ENCODE data around the gene IFT43.

The IFT43 gene

DNA sequence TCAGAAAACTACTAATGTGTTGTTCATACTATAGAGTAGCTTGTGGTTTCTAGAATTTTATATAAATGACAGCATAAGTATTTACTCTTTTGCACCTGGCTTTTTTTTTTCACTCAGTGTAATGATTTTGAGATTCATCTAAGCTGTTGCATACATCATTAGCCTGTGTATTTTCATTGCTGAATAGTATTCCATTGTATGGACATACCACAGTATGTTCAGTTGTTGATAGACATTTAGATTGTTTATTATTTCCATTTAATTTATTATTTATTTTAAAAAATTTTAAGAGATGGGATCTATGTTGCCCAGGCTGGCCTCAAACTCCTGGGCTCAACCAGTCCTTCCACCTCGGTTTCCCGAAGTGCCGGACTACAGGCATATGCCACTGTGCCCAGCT lies 80.0 kb downstream of the IFT43 start:
- in situ Hi-C loops (cut with HindIII; ENCODE audit: low sequenced_read_pairs), result loop anchor here (10.0 to 25.0 kb wide), 2 partner anchors 189 to 297 kb away; no protein-coding TSS in a partner anchor

GRCh38 chr14:76067536-76067935 lies 82.0 kb downstream of the IFT43 start:
- in situ Hi-C loops (cut with HindIII; ENCODE audit: low sequenced_read_pairs), result loop anchor here (10.0 to 25.0 kb wide), 2 partner anchors 187 to 295 kb away; no protein-coding TSS in a partner anchor

DNA sequence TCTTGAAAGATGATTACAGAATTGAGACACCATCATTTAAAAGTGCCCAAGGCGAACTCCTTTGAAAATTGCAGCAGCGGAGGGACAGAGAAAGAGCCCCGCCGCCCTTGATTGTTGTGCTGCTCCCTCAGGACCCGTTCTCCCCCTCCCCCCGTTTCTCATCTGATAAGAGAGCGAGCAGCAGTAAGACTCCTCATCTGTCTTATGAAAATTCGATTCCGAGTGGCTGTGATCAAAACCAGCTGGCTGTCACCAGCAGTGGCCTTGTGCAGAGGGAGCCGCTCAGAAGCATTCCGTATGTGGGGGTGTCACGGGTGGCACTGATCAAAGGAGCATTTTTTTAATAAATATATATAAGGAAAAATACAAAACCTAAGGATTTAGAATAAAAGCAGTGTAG lies 88.2 kb downstream of the IFT43 start:
- in situ Hi-C loops (cut with HindIII; ENCODE audit: low sequenced_read_pairs), result loop anchor here (25.0 kb wide), 1 partner anchor 289 kb away; no protein-coding TSS in a partner anchor

GRCh38 chr14:76077340-76077739 lies 91.8 kb downstream of the IFT43 start:
- in situ Hi-C loops (cut with HindIII; ENCODE audit: low sequenced_read_pairs), result no loop called here

DNA sequence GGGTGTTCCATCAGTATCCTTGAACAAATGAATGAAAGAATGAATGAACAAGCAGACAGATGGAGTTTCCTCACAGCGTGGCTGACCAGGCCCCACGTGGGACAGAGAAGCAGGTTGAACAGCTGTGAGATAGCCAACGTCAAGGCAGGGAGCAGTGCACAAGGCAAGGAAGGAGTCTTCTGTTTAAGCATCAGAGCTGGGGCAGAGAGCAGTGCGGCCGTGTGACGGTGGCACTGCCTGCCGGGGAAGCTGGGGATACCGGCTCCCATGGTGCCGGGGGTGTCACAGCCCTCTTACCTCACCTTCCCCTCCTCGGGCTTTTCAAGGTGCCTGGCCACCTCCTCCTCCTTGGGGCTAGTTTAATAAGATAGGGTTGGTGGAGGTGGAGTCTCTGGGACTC lies 92.9 kb downstream of the IFT43 start:
- in situ Hi-C loops (cut with HindIII; ENCODE audit: low sequenced_read_pairs), result no loop called here

DNA sequence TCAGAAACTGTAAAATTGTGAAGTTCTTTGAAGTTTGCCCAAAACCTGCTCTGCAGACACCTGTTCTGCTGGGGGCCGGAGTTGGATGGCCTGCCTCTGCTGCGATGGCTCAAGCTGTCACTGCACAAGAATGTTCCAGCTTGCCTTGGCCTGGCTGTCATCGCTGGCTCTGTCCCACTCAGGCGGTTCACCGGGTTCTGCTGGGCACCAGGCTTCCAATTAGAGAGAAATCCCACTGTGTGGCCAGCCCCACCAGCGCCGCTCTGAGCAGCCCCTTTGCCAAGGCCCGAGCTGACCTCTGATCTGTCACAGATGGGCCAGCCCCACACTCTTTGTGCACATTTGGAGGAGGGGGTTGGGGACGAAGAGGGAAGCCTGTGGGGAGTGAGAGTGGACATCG lies 94.5 kb downstream of the IFT43 start:
- in situ Hi-C loops (cut with HindIII; ENCODE audit: low sequenced_read_pairs), result no loop called here

DNA sequence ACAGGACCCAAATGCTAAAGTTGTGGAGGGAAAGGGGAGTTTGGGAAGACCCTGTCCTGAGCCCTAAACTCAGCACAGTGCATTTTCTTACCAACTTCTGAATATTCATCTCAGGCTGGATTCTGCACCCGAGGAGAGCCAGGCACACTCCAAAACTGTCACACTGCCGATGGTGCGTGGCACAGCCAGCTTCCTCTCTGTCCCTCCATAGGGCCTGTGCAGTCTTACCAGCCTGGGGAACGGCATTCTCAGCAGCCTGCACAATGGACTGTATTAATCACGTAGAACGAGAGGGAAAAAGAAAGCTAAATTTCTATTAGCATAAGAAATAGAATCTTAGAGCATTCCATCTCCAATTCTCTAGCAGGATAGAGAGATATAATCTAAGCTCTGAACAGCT lies 94.9 kb downstream of the IFT43 start:
- in situ Hi-C loops (cut with HindIII; ENCODE audit: low sequenced_read_pairs), result no loop called here

DNA sequence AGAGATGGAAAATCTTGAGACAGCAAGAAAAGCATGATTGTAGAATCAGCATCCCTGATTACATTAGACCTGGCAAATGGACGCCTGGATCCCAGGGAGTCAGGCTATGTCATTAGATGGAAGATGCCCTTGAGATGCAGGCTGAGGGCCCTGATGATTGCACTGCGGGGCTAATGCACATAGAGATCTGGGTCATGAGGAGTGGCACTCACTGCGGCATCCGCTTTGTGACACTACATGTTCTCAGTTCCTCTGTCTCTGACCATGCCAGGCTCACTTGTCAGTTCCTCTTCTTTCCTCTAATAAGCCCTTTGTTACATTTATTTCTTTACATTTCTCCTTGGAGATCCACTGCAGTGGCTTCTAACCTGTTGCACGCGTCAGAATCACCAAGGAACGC lies 96.1 kb downstream of the IFT43 start:
- in situ Hi-C loops (cut with HindIII; ENCODE audit: low sequenced_read_pairs), result no loop called here

DNA sequence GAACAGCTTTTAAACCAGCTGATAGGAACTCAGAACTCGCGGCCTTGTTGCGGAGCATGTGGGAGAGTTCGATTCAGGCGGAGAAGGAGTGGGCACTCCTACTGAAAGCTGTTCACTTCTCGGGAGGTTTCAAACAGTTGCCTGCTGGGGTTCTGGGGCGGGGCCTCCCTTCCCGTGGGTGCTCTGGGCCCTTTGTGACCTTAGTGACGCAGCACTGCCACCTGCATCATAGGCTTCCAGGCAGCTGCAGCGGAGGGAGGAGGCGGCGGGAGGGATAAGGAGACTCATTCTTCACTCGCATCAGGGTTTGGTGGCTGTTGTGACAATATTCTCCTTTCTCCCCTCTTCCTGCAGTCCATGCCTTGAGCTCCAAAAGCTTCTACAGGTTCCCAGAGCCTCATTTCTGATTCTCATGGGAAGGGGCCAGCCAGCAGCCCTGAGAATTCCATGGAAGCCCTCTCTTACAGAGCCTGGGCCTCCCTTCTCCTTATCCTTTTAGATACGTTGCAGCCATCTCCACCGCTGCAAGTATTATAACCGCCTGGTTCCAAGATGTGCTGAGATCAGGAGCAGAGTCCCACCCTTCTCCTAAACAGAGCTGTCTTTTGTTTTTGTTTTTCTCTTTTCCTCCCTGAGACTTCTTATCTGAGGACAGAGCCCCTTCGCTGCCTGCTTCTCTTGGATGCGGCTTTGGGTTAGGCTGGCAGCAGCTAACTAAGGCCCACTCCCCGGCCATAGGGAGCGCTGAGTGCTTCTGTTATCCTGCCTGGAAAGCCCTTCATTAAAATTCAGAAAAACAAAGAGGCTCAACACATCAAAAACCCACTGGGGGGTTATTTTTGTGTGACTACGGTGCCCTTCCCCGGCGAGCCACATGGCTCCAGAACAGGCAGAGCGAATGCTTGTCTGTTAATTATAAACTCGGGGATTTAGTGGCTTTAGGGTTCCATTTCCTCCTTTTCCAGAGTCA lies 98.5 kb downstream of the IFT43 start:
- in situ Hi-C loops (cut with HindIII; ENCODE audit: low sequenced_read_pairs), result no loop called here

DNA sequence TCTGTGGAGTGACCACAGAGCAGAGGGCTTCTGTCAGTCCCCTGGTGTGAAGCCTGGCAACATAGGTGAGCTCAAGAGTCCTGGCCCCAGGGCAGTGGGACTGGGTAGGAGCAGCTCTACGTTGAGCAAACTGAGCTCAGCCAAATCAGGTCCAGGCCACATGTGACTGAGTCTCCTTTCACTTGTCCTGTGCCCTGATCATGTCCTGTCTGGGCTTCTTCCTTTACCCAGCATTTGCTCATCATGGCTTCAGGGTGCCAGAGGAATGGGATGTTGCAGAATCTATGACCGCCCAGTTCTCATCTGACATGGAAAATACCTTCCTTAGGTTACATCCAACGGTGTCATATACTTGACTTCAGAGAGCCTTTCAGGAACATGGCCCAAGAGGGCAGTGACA lies 99.8 kb downstream of the IFT43 start:
- in situ Hi-C loops (cut with HindIII; ENCODE audit: low sequenced_read_pairs), result no loop called here

- in situ Hi-C loops (cut with HindIII; ENCODE audit: low sequenced_read_pairs), result no loop called here
Observed at GRCh38 chr14:76086636-76087035, 101.1 kb downstream of the IFT43 start.

GRCh38 chr14:76088326-76088725 lies 102.8 kb downstream of the IFT43 start:
- in situ Hi-C loops (cut with HindIII; ENCODE audit: low sequenced_read_pairs), result no loop called here

DNA sequence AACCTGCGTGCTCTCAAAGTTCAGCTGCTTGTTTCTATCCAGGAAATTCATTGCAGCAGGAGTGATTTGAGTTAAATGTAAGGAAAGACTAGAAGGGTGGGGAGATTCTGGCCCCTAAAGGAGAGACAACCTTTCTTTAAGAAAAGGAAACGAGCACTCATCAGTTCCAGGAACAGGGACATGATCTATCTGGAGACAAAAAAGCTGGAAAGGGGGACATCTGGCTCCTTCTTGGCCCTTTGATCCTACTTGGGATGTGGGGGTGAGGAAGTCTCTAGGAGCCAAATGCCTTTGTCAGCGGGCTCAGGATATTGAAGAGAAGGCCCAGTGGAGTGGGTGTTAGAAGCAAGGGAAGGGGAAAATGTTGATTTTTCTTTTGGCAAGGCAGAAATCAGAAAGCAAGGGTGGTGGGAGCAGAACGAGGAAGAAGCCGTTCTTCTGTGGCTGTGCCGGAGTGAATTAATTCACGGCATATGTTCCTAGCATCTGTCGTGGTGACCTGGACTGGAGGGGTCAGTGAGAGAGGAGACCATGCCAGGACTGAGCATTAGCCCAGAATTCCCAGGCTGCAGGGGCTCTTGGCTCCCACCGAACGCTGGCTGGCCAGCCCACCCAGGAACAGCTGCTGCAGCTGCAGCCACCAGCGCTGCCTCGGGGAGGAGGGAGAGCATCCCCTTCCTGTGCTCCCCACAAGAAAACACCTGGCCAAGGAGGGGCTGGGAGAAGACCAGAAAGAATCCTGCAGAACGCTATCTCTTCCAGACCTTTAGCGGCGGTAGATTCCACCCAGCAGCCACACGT lies 103.4 kb downstream of the IFT43 start:
- in situ Hi-C loops (cut with HindIII; ENCODE audit: low sequenced_read_pairs), result no loop called here

GRCh38 chr14:76089575-76089974 lies 104.0 kb downstream of the IFT43 start:
- in situ Hi-C loops (cut with HindIII; ENCODE audit: low sequenced_read_pairs), result no loop called here

GRCh38 chr14:76090616-76091391 lies 105.2 kb downstream of the IFT43 start:
- in situ Hi-C loops (cut with HindIII; ENCODE audit: low sequenced_read_pairs), result no loop called here

DNA sequence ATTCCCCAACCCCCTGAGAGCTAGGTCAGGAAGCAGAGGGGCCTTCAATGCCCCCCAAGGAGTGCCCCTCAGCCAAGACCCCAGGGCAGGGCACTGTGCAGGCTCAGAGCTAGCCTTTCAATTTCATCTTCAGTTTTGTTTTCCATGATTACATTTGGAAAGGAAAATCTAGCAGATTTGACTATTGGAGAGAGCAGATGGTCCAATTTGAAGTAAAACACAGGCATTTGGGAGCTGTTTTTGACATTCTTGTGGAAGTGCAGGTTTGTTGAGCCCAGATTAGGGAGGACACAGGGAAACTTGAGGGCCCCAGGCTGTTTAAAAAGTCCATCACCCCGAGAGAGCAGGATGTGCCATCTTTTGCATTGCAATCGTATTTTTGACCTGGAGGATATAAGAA lies 107.5 kb downstream of the IFT43 start:
- in situ Hi-C loops (cut with HindIII; ENCODE audit: low sequenced_read_pairs), result no loop called here

- in situ Hi-C loops (cut with HindIII; ENCODE audit: low sequenced_read_pairs), result no loop called here
Observed at GRCh38 chr14:76096257-76096656, 110.7 kb downstream of the IFT43 start.

- in situ Hi-C loops (cut with HindIII; ENCODE audit: low sequenced_read_pairs), result no loop called here
Observed at GRCh38 chr14:76097547-76097946, 112.0 kb downstream of the IFT43 start.

DNA sequence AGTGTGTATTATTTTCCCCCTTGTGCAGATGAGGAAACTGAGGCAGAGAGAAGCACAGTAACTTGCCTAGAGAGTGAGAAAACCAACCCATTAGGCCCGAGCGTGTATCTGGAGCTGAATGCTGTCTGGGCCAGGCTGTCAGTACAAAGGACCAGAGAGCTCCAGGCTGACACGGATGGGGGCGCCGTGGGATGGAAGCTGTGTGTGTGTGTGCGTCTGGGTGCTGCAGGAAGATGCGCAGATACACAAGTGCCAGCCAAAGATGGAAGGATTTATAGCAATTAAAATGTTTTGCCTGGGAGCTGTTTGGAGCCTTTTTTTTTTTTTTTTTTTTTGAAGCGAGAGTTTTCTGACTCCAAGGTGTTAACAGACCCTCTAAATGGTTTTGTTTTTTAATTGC lies 112.5 kb downstream of the IFT43 start:
- in situ Hi-C loops (cut with HindIII; ENCODE audit: low sequenced_read_pairs), result no loop called here

DNA sequence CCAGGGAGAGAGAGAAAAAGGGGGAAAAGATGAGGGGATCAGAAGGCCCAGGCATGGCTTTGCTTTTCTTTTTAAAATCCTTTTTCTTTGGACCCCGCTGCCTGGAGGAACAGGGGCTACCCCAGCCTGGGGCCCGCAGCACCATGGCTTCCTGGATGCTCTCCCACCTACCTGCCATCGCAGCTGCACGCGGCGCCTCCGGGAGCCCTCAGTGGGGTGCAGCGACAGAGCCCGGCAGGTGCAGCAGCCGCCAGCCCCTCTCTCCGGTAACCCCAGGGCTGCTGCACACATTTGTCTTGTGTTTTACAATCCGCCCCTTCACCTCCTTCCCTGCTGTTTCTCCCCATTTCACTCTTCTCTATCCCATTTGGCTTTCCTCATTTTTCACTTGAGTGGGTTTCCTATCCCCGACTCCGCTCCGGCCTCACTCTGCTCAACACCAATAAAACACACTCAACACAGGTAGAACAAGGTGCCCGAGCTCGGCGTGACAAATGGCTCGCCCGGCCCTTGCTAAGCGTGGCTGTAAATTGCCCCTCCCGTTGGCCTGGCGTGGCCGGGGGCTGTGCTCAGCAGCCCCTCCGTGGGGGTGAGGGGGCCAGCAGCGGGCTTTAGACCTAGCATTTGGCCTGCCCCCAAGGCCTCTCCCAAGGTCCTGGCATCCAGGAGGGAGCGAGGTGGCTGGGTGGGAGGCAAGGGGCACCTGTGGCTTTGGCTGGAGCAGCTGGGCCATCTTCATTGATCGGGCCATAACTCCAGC lies 113.5 kb downstream of the IFT43 start:
- in situ Hi-C loops (cut with HindIII; ENCODE audit: low sequenced_read_pairs), result no loop called here
